Measurements from ENCODE around the gene SOX8.

The SOX8 gene

DNA sequence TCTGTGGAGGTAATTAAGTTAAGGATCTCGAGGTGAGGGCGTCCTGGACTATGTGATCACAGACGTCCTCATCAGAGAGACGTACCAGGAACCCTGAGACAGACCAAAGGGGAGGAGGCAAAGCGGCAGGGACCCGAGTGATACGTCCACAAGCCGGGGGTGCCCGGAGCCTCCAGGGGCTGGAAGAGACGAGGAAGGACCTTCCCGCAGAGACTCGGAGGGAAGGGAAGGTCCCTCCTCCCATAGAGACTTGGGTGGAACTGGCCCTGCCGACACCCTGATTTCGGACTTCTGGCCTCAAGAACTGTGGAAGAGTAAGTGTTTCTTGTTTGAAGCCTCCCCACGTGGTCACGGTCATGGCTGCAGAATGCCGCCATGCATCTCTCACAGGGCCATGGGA, 41.6 kb upstream of the SOX8 start:
- Histone ChIP-seq H3K9me2 (replicated peaks; ENCODE audit: insufficient read depth, low read length) (no peaks in the 10 kb centered on the region), H3F3A (ENCODE audit: insufficient read depth) (no peaks in the 10 kb centered on the region), H3K4me2 (ENCODE audit: low read depth, low read length, poor library complexity, severe bottlenecking) (no peak overlapping the region), H3K36me3 (ENCODE audit: low read length) (no peaks in the 10 kb centered on the region), H3K9ac (ENCODE audit: low read length) (no peak overlapping the region), H3K4me3 (ENCODE audit: insufficient read depth, low read length, poor library complexity, severe bottlenecking) (no peak overlapping the region), H4K20me1 (ENCODE audit: low read depth, low read length) (no peaks in the 10 kb centered on the region), H3K9me3 (ENCODE audit: insufficient read depth, low read length) (peaks cover 7% of the 10 kb centered on the region), H3K27me3 (ENCODE audit: low read length) (no peaks in the 10 kb centered on the region), H3K27ac (ENCODE audit: low read depth, low read length) (no peak overlapping the region), H2AFZ (ENCODE audit: low read depth, low read length, severe bottlenecking) (no peak overlapping the region), H3K79me2 (ENCODE audit: insufficient read depth, low read length) (no peaks in the 10 kb centered on the region)
- TF ChIP-seq EZH2phosphoT487 (conservative IDR thresholded peaks at IDR 0.05; ENCODE audit: low read length) (no peak), CTCF (IDR thresholded peaks at IDR 0.05; ENCODE audit: insufficient read depth, low read length, poor library complexity, severe bottlenecking) (no peak)

DNA sequence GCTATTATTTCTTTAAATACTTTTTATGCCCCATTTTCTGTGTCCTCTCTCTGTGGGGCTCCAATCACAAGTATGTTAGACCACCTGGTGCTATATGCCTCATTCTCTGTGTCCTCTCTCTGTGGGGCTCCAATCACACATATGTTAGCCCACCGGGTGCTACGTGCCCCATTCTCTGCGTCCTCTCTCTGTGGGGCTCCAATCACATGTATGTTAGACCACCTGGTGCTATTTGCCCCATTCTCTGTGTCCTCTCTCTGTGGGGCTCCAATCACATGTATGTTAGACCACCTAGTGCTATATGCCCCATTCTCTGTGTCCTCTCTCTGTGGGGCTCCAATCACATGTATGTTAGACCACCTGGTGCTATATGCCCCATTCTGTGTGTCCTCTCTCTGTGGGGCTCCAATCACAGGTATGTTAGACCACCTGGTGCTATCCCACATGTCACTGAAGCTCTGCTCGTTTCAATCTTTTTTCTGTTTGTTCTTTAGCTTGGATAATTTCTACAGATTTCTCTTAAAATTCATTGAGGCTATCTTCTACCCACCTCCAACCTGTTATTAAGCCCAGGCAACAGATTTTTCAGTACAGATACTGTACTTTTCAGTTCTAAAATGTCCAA, 39.0 kb upstream of the SOX8 start:
- H3K27me3 ChIP-seq (ENCODE audit: low read length): no peaks in the 10 kb centered on the region
- no peak overlapping the region for H3K27ac ChIP-seq (ENCODE audit: low read depth, low read length)
- H2AFZ ChIP-seq (ENCODE audit: low read depth, low read length, severe bottlenecking): no peak overlapping the region
- no peak overlapping the region for H3K4me3 ChIP-seq (ENCODE audit: insufficient read depth, low read length, poor library complexity, severe bottlenecking)
- no peaks in the 10 kb centered on the region for H3K36me3 ChIP-seq (ENCODE audit: low read length)
- no peaks in the 10 kb centered on the region for H3K79me2 ChIP-seq (ENCODE audit: insufficient read depth, low read length)
- H3K9me3 ChIP-seq (ENCODE audit: insufficient read depth, low read length): peaks cover 7% of the 10 kb centered on the region
- H3F3A ChIP-seq (ENCODE audit: insufficient read depth): no peaks in the 10 kb centered on the region
- H3K9ac ChIP-seq (ENCODE audit: low read length): no peak overlapping the region
- H3K4me2 ChIP-seq (ENCODE audit: low read depth, low read length, poor library complexity, severe bottlenecking): no peak overlapping the region
- TF ChIP-seq CTCF (IDR thresholded peaks at IDR 0.05; ENCODE audit: insufficient read depth, low read length, poor library complexity, severe bottlenecking) (no peak), EZH2phosphoT487 (conservative IDR thresholded peaks at IDR 0.05; ENCODE audit: low read length) (no peak)
- no peaks in the 10 kb centered on the region for H4K20me1 ChIP-seq (ENCODE audit: low read depth, low read length)
- no peaks in the 10 kb centered on the region for H3K9me2 ChIP-seq (replicated peaks; ENCODE audit: insufficient read depth, low read length)

GRCh38 chr16:943971-944370, 37.6 kb upstream of the SOX8 start:
- H3K27me3 ChIP-seq (ENCODE audit: low read length): no peaks in the 10 kb centered on the region
- no peaks in the 10 kb centered on the region for H3F3A ChIP-seq (ENCODE audit: insufficient read depth)
- no peak overlapping the region for H3K9ac ChIP-seq (ENCODE audit: low read length)
- H3K4me3 ChIP-seq (ENCODE audit: insufficient read depth, low read length, poor library complexity, severe bottlenecking): no peak overlapping the region
- no peaks in the 10 kb centered on the region for H4K20me1 ChIP-seq (ENCODE audit: low read depth, low read length)
- no peak overlapping the region for H3K4me2 ChIP-seq (ENCODE audit: low read depth, low read length, poor library complexity, severe bottlenecking)
- no peak overlapping the region for H2AFZ ChIP-seq (ENCODE audit: low read depth, low read length, severe bottlenecking)
- no peak for TF ChIP-seq CTCF (IDR thresholded peaks at IDR 0.05; ENCODE audit: insufficient read depth, low read length, poor library complexity, severe bottlenecking)
- no peak for TF ChIP-seq EZH2phosphoT487 (conservative IDR thresholded peaks at IDR 0.05; ENCODE audit: low read length)
- peaks cover 7% of the 10 kb centered on the region for H3K9me3 ChIP-seq (ENCODE audit: insufficient read depth, low read length)
- no peak overlapping the region for H3K27ac ChIP-seq (ENCODE audit: low read depth, low read length)
- no peaks in the 10 kb centered on the region for H3K36me3 ChIP-seq (ENCODE audit: low read length)
- no peaks in the 10 kb centered on the region for H3K9me2 ChIP-seq (replicated peaks; ENCODE audit: insufficient read depth, low read length)
- H3K79me2 ChIP-seq (ENCODE audit: insufficient read depth, low read length): no peaks in the 10 kb centered on the region

Measured in SU-DHL-6 (cell line).